HCT116 (cell line): Measurements from ENCODE around the gene TMEM26. TPM values are rescaled to one million over a fixed set of nuclear protein-coding genes. Genes with fewer than 3 reads are reported as not detected.
"Not testable (repeated sequence)": the region's sequence is repeated elsewhere in the genome, so short reads cannot be mapped to it uniquely, and the experiment has no call there.

ENCODE experiments used
- ATAC-seq: fragments of 200-7000 bp; cut with Tn5 transposase; 2 replicates; pipeline ENCODE4 v1.9.1; 2020; ENCODE audit warnings: mild to moderate bottlenecking, moderate library complexity
- BruUV-seq: library from RNA; stranded (reverse); fragments of 400-500 nt; replicated peaks from 2 replicates; lab custom pipeline; 2021; lab: Mats Ljungman, UMichigan
- CTCF ChIA-PET: fragments of 300-600 bp; sonication (Branson Sonifier 250); formaldehyde crosslinking; loops from one replicate; lab custom pipeline; 2021; ENCODE audit warnings: antibody characterized with exemption; lab: Charles Lee
- POLR2A ChIA-PET: fragments of 300-600, 350-600 bp; sonication (Branson Sonifier 250); formaldehyde crosslinking; loops from one replicate; lab custom pipeline; 2021; ENCODE audit warnings: antibody characterized with exemption; lab: Charles Lee
- RAD21 ChIA-PET, 2 experiments: fragments of 300-600 bp; sonication (Branson Sonifier 250); formaldehyde crosslinking; loops; one replicate each; lab custom pipeline; 2023; ENCODE audit warnings: low total read pairs in 2 of 2; ENCODE audit not compliant: uncharacterized antibody in 2 of 2, unreplicated experiment in 2 of 2, low non-redundant PET in 1 of 2; lab: Charles Lee
- DNase-seq: peaks from one replicate; pipeline ENCODE4 v3.0.0-alpha.2; 2010; ENCODE audit warnings: low read depth, low spot score
- H2AFZ ChIP-seq: fragments of 200-600 bp; shearing (Covaris generic), sonication (generic); 2 replicates; pipeline ENCODE4 v1.6.1; 2017; ENCODE audit warnings: low read depth, mixed run types, mixed read lengths, antibody characterized with exemption, low read length; ENCODE audit not compliant: poor library complexity, severe bottlenecking
- H3K27ac ChIP-seq: 2 replicates; pipeline ENCODE4 v1.5.1; 2012; ENCODE audit warnings: low read depth, low read length
- H3K27me3 ChIP-seq: fragments of 200-600 bp; sonication (generic); 2 replicates; pipeline ENCODE4 v1.6.1; 2016; ENCODE audit warnings: mixed run types, low read length, mixed read lengths; ENCODE audit not compliant: insufficient read depth
- H3K36me3 ChIP-seq, 2 experiments: fragments of 200-500 bp in 1 of 2; fragments of 200-600 bp in 1 of 2; sonication (Bioruptor generic) in 1 of 2; sonication (generic) in 1 of 2; 2 replicates each; pipeline versions ENCODE4 v1.5.1 to v1.6.1; 2014 to 2016; ENCODE audit warnings: low read length in 2 of 2, inconsistent platforms in 1 of 2, mixed read lengths in 1 of 2, mixed run types in 1 of 2; ENCODE audit not compliant: insufficient read depth in 2 of 2, control insufficient read depth in 1 of 2
- H3K4me1 ChIP-seq, 2 experiments: fragments of 200-600 bp in 1 of 2; sonication (generic) in 1 of 2; 2 replicates each; pipeline versions ENCODE4 v1.5.1 to v1.6.1; 2012 to 2017; ENCODE audit warnings: low read length in 2 of 2, inconsistent platforms in 1 of 2, mild to moderate bottlenecking in 1 of 2, mixed read lengths in 1 of 2, mixed run types in 1 of 2, moderate library complexity in 1 of 2; ENCODE audit not compliant: insufficient read depth in 2 of 2, control insufficient read depth in 1 of 2
- H3K4me2 ChIP-seq: fragments of 200-600 bp; sonication (generic); 2 replicates; pipeline ENCODE4 v1.6.1; 2017; ENCODE audit warnings: mixed run types, low read length, mixed read lengths
- H3K4me3 ChIP-seq, 2 experiments: fragments of 200-600 bp in 1 of 2; sonication (generic) in 1 of 2; replicated peaks in 1 of 2; 2 replicates each; pipeline ENCODE4 v1.5.1; 2011 to 2016; ENCODE audit warnings: low read length in 2 of 2, control low read depth in 1 of 2, low read depth in 1 of 2, mild to moderate bottlenecking in 1 of 2, mixed read lengths in 1 of 2, mixed run types in 1 of 2
- H3K79me2 ChIP-seq: fragments of 200-600 bp; sonication (generic); 2 replicates; pipeline ENCODE4 v1.6.1; 2017; ENCODE audit warnings: mild to moderate bottlenecking, mixed run types, low read length, moderate library complexity, mixed read lengths; ENCODE audit not compliant: insufficient read depth
- H3K9ac ChIP-seq: fragments of 200-600 bp; sonication (generic); 2 replicates; pipeline ENCODE4 v1.6.1; 2016; ENCODE audit warnings: low read length, mixed read lengths
- H3K9me2 ChIP-seq: fragments of 200-600 bp; sonication (generic), shearing (Covaris generic); 2 replicates; pipeline ENCODE4 v1.6.1; 2017; ENCODE audit warnings: mixed run types, mild to moderate bottlenecking, moderate library complexity; ENCODE audit not compliant: insufficient read depth
- H3K9me3 ChIP-seq, 2 experiments: fragments of 200-500 bp in 1 of 2; fragments of 200-600 bp in 1 of 2; sonication (Bioruptor generic) in 1 of 2; sonication (generic) in 1 of 2; 2 replicates each; pipeline ENCODE4 v1.6.1; 2014 to 2017; ENCODE audit warnings: low read length in 2 of 2, mixed read lengths in 2 of 2, inconsistent platforms in 1 of 2, low read depth in 1 of 2, mild to moderate bottlenecking in 1 of 2, mixed run types in 1 of 2, moderate library complexity in 1 of 2; ENCODE audit not compliant: control insufficient read depth in 1 of 2, insufficient read depth in 1 of 2
- H4K20me1 ChIP-seq: fragments of 200-600 bp; sonication (generic), shearing (Covaris generic); 2 replicates; pipeline ENCODE4 v1.6.1; 2017; ENCODE audit warnings: mixed run types, mild to moderate bottlenecking, moderate library complexity; ENCODE audit not compliant: insufficient read depth
- CEBPB ChIP-seq: IDR thresholded peaks from 2 replicates; pipeline ENCODE4 v1.6.1; 2012; ENCODE audit warnings: low read depth
- JUND ChIP-seq: IDR thresholded peaks from 2 replicates; pipeline ENCODE4 v1.6.1; 2012
- POLR2A ChIP-seq: IDR thresholded peaks from 2 replicates; pipeline ENCODE4 v1.7.0; 2011; ENCODE audit warnings: borderline replicate concordance; ENCODE audit not compliant: insufficient read depth, insufficient read length; ENCODE audit errors: extremely low read depth
- SIN3A ChIP-seq: IDR thresholded peaks from 2 replicates; pipeline ENCODE4 v1.6.1; 2012; ENCODE audit warnings: low read depth
- SRF ChIP-seq: IDR thresholded peaks from 2 replicates; pipeline ENCODE4 v1.6.1; 2012; ENCODE audit warnings: low read depth
- TCF7L2 ChIP-seq: IDR thresholded peaks from 2 replicates; pipeline ENCODE4 v1.7.0; 2011; ENCODE audit warnings: borderline replicate concordance, inconsistent platforms; ENCODE audit not compliant: insufficient read depth, insufficient read length; ENCODE audit errors: extremely low read depth
- ZBTB33 ChIP-seq: IDR thresholded peaks from 2 replicates; pipeline ENCODE4 v1.6.1; 2011; ENCODE audit warnings: mild to moderate bottlenecking, low read length, moderate library complexity; ENCODE audit not compliant: insufficient replicate concordance; ENCODE audit errors: extremely low read depth
- ZFX ChIP-seq: fragments of 450-650 bp; IDR thresholded peaks from 2 replicates; pipeline ENCODE4 v1.6.1; 2017
- intact Hi-C: fragments of 100-400 bp; cut with micrococcal nuclease; formaldehyde crosslinking; loops from 2 replicates; pipeline ENCODE4 v1.10.0; 2022
- total RNA-seq: library from RNA; stranded (reverse); gene quantifications from one replicate; pipeline ENCODE4 v1.2.1, GENCODE V29; 2021; ENCODE audit not compliant: unreplicated experiment

The TMEM26 gene
- total RNA-seq, 1 experiment from 2014 or later, result not detected

DNA sequence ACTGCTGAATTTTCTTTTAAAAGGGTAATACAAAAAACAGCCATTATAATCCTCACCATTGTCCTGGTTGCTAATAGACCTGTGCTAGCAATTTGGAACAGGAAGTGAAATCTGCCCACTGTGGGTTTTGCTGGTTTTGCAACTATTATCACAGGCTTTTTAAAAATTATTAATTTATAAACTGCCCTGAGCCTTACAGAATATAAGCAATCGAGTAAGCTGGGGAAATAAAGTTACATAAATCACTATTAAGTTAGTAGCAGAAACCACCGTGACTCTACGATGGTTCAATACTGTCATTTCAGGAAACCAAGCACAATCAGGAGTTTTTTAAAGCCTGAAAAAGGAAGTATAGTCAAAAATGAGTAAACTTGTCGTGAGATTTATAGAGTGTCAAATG, 62.3 kb downstream of the TMEM26 start:
- no peak overlapping the region for H2AFZ ChIP-seq

DNA sequence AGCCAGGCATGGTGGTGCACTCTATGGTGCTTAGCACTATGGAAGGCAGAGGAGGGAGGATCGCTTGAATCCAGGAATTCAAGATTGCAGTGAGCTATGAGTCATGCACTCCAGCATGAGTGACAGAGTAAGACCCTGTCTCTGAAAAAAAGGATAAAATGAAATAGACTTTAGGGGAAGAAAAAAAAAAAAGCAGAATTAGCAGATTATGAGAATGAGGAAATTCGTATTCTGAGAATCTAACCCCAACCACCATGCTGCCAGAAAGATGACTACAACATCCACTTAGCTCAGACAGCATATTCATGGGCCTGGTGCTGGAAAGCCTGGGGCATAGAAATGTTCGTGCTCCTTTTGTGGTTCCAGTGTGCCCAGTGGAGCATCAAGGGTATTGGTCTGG, 63.3 kb downstream of the TMEM26 start:
- no peak overlapping the region for H2AFZ ChIP-seq
- BruUV-seq, result no TSS peak
- ChIA-PET POLR2A (no interaction called here), CTCF (no interaction called here), RAD21 (no interaction called here)
- H3K79me2 ChIP-seq, result no peaks in the 10 kb centered on the region
- ATAC-seq, result no peak
- no peak for DNase-seq
- H3K4me2 ChIP-seq, result no peak overlapping the region
- no peak overlapping the region for H3K27ac ChIP-seq
- no peaks in the 10 kb centered on the region for H3K9me3 ChIP-seq
- no peaks in the 10 kb centered on the region for H3K4me1 ChIP-seq
- no peaks in the 10 kb centered on the region for H3K36me3 ChIP-seq
- intact Hi-C loops, result no loop called here
- no peak overlapping the region for H3K4me3 ChIP-seq
- TF ChIP-seq ZFX, result no peak
- no peak overlapping the region for H3K9ac ChIP-seq
- H3K27me3 ChIP-seq, result no peaks in the 10 kb centered on the region
- no peaks in the 10 kb centered on the region; the same call in 1 of the 2 replicates for H3K9me2 ChIP-seq
- no peaks in the 10 kb centered on the region for H4K20me1 ChIP-seq

More for the DNA sequence above, 62.3 kb downstream of the TMEM26 start:
- Histone ChIP-seq H3K36me3 (no peaks in the 10 kb centered on the region), H3K79me2 (no peaks in the 10 kb centered on the region), H3K9ac (no peak overlapping the region), H3K27ac (no peak overlapping the region), H3K9me3 (no peaks in the 10 kb centered on the region), H3K4me3 (no peak overlapping the region), H3K27me3 (no peaks in the 10 kb centered on the region), H4K20me1 (no peaks in the 10 kb centered on the region), H3K4me1 (no peaks in the 10 kb centered on the region), H3K9me2 (no peaks in the 10 kb centered on the region; the same call in 1 of the 2 replicates), H3K4me2 (no peak overlapping the region)
- no TSS peak for BruUV-seq
- intact Hi-C loops, result no loop called here
- POLR2A ChIA-PET, result no interaction called here
- ATAC-seq (no peak), DNase-seq (no peak)
- RAD21 ChIA-PET, result no interaction called here
- TF ChIP-seq SIN3A, result no peak
- no peak for TF ChIP-seq POLR2A
- no peak for TF ChIP-seq ZBTB33
- TF ChIP-seq JUND, result no peak
- no peak for TF ChIP-seq SRF
- no peak for TF ChIP-seq TCF7L2
- TF ChIP-seq ZFX, result no peak
- TF ChIP-seq CEBPB, result no peak
- CTCF ChIA-PET, result no interaction called here

DNA sequence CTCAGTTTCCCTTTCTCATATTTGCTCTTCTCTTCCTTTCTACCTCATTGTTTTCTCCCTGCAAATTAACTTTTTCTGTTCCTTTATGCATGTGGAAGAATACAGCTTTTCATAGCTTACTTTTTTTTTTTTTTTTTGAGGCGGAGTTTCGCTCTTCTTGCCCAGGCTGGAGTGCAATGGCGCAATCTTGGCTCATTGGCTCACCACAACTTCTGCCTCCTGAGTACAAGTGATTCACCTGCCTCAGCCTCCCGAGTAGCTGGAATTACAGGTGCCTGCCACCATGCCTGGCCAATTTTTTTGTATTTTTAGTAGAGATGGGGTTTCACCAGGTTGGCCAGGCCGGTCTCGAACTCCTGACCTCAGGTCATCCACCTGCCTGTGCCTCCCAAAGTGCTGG, 64.2 kb downstream of the TMEM26 start:
- BruUV-seq, H3K9ac ChIP-seq, ATAC-seq, H3K27me3 ChIP-seq, H3K79me2 ChIP-seq, RAD21 ChIA-PET, intact Hi-C loops, CTCF ChIA-PET, H3K4me1 ChIP-seq, POLR2A ChIA-PET, H3K9me3 ChIP-seq, H4K20me1 ChIP-seq, H3K27ac ChIP-seq, H3K4me2 ChIP-seq, H3K9me2 ChIP-seq, H3K36me3 ChIP-seq, H3K4me3 ChIP-seq, H2AFZ ChIP-seq, DNase-seq: not testable (repeated sequence)
